ENCODE data around the gene ABHD2. TPM values are rescaled to one million over a fixed set of nuclear protein-coding genes. Genes with fewer than 3 reads are reported as not detected.
A peak's percentile ranks its signal among the peaks of the same experiment; 100 is the strongest.

ABHD2 gene
- total and polyA plus RNA-seq, 9 of the 15 experiments (the other 6 are each of a cell fraction or from before 2014, with no cell fraction given), result 16.9 to 99.8 (median 47.5) TPM

DNA sequence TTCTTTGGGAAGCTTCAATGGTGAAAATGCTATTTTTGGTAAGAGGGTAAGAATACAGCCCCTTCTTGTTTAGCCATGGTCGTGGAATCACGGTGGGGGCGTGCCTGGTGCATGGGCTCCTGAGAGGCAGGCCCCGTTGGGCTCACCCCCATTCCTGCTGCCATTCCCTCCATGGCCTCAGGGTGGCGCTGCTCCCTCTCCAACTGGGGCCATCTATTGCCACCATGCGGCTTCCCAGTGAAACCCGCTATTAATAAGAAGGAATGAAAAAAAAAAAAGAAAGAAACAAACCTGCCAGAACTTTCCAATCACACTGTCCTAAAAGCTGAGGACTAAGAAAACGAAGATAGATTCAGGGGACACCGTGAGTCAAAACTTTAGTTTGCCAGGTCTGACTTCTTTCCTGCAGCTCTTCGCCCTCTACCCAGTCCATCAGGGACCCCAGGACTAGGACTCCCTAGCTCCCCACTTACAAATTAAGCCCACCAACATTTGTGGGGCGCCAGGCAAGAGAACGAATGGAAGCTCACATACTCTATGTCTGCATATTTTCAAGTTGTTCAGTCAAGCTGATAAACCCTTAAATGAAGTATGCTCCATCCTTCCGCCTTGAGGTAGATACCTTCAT lies 30.6 kb upstream of the ABHD2 start (continued):
- TF ChIP-seq, protein P1, sequence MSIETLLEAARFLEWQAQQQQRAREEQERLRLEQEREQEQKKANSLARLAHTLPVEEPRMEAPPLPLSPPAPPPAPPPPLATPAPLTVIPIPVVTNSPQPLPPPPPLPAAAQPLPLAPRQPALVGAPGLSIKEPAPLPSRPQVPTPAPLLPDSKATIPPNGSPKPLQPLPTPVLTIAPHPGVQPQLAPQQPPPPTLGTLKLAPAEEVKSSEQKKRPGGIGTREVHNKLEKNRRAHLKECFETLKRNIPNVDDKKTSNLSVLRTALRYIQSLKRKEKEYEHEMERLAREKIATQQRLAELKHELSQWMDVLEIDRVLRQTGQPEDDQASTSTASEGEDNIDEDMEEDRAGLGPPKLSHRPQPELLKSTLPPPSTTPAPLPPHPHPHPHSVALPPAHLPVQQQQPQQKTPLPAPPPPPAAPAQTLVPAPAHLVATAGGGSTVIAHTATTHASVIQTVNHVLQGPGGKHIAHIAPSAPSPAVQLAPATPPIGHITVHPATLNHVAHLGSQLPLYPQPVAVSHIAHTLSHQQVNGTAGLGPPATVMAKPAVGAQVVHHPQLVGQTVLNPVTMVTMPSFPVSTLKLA (conservative IDR thresholded peaks at IDR 0.05), result peak; percentile 51 to 56
- TF ChIP-seq, protein P2, sequence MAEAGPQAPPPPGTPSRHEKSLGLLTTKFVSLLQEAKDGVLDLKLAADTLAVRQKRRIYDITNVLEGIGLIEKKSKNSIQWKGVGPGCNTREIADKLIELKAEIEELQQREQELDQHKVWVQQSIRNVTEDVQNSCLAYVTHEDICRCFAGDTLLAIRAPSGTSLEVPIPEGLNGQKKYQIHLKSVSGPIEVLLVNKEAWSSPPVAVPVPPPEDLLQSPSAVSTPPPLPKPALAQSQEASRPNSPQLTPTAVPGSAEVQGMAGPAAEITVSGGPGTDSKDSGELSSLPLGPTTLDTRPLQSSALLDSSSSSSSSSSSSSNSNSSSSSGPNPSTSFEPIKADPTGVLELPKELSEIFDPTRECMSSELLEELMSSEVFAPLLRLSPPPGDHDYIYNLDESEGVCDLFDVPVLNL (CRISPR knock-in tag; IDR thresholded peaks at IDR 0.05; ENCODE audit: low read depth), result no peak
- TF ChIP-seq BCOR (IDR thresholded peaks at IDR 0.05), result peak; percentile 15; the same call in 1 of the 2 replicates
- TF ChIP-seq CBX5 (IDR thresholded peaks at IDR 0.05; ENCODE audit: borderline replicate concordance, low read depth), result no peak
- TF ChIP-seq, protein P3, sequence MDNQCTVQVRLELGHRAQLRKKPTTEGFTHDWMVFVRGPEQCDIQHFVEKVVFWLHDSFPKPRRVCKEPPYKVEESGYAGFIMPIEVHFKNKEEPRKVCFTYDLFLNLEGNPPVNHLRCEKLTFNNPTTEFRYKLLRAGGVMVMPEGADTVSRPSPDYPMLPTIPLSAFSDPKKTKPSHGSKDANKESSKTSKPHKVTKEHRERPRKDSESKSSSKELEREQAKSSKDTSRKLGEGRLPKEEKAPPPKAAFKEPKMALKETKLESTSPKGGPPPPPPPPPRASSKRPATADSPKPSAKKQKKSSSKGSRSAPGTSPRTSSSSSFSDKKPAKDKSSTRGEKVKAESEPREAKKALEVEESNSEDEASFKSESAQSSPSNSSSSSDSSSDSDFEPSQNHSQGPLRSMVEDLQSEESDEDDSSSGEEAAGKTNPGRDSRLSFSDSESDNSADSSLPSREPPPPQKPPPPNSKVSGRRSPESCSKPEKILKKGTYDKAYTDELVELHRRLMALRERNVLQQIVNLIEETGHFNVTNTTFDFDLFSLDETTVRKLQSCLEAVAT (IDR thresholded peaks at IDR 0.05), result peak in 1 of 2 experiments; percentile 91; a peak in 3 of 4 replicates
- peak; percentile 54; the same call in 1 of the 2 replicates for TF ChIP-seq STAG1 (CRISPR knock-in tag; IDR thresholded peaks at IDR 0.05; ENCODE audit: borderline replicate concordance)
- TF ChIP-seq, protein P4, sequence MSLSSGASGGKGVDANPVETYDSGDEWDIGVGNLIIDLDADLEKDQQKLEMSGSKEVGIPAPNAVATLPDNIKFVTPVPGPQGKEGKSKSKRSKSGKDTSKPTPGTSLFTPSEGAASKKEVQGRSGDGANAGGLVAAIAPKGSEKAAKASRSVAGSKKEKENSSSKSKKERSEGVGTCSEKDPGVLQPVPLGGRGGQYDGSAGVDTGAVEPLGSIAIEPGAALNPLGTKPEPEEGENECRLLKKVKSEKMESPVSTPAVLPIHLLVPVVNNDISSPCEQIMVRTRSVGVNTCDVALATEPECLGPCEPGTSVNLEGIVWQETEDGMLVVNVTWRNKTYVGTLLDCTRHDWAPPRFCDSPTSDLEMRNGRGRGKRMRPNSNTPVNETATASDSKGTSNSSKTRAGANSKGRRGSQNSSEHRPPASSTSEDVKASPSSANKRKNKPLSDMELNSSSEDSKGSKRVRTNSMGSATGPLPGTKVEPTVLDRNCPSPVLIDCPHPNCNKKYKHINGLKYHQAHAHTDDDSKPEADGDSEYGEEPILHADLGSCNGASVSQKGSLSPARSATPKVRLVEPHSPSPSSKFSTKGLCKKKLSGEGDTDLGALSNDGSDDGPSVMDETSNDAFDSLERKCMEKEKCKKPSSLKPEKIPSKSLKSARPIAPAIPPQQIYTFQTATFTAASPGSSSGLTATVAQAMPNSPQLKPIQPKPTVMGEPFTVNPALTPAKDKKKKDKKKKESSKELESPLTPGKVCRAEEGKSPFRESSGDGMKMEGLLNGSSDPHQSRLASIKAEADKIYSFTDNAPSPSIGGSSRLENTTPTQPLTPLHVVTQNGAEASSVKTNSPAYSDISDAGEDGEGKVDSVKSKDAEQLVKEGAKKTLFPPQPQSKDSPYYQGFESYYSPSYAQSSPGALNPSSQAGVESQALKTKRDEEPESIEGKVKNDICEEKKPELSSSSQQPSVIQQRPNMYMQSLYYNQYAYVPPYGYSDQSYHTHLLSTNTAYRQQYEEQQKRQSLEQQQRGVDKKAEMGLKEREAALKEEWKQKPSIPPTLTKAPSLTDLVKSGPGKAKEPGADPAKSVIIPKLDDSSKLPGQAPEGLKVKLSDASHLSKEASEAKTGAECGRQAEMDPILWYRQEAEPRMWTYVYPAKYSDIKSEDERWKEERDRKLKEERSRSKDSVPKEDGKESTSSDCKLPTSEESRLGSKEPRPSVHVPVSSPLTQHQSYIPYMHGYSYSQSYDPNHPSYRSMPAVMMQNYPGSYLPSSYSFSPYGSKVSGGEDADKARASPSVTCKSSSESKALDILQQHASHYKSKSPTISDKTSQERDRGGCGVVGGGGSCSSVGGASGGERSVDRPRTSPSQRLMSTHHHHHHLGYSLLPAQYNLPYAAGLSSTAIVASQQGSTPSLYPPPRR (CRISPR knock-in tag; IDR thresholded peaks at IDR 0.05; ENCODE audit: borderline replicate concordance), result no peak
- TF ChIP-seq, protein P5, sequence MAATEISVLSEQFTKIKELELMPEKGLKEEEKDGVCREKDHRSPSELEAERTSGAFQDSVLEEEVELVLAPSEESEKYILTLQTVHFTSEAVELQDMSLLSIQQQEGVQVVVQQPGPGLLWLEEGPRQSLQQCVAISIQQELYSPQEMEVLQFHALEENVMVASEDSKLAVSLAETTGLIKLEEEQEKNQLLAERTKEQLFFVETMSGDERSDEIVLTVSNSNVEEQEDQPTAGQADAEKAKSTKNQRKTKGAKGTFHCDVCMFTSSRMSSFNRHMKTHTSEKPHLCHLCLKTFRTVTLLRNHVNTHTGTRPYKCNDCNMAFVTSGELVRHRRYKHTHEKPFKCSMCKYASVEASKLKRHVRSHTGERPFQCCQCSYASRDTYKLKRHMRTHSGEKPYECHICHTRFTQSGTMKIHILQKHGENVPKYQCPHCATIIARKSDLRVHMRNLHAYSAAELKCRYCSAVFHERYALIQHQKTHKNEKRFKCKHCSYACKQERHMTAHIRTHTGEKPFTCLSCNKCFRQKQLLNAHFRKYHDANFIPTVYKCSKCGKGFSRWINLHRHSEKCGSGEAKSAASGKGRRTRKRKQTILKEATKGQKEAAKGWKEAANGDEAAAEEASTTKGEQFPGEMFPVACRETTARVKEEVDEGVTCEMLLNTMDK (IDR thresholded peaks at IDR 0.05; ENCODE audit: borderline replicate concordance, insufficient read depth, low read depth, low read length, poor library complexity, severe bottlenecking), result peak; percentile 64
- TF ChIP-seq MBD2 (IDR thresholded peaks at IDR 0.05; ENCODE audit: borderline replicate concordance, low read depth), result no peak
- peak; percentile 39; the same call in 1 of the 2 replicates for TF ChIP-seq ATF7 (IDR thresholded peaks at IDR 0.05)
- TF ChIP-seq GATAD2B (IDR thresholded peaks at IDR 0.05; ENCODE audit: borderline replicate concordance), result peak; percentile 38; the same call in 1 of the 2 replicates
- peak; percentile 98 for TF ChIP-seq ARID2 (IDR thresholded peaks at IDR 0.05)
- TF ChIP-seq TCF3 (CRISPR knock-in tag; IDR thresholded peaks at IDR 0.05), result no peak
- TF ChIP-seq TEAD1 (CRISPR knock-in tag; IDR thresholded peaks at IDR 0.05), result peak in 1 of 2 experiments; percentile 97; a peak in 2 of 4 replicates
- TF ChIP-seq NEUROD1 (IDR thresholded peaks at IDR 0.05; ENCODE audit: borderline replicate concordance, low read depth, low read length, partially characterized antibody), result peak; percentile 20
